ENCODE results near the gene GPR84. TPM values are rescaled to one million over a fixed set of nuclear protein-coding genes. Genes with fewer than 3 reads are reported as not detected.

GPR84 gene
- polyA plus RNA-seq, 3 donors, result 2.4 to 14.2 (median 5.6) TPM

- Histone ChIP-seq H2AFZ (ENCODE audit: insufficient read depth, low read depth, low read length, poor library complexity, severe bottlenecking) (no peak overlapping the region), H3K36me3 (replicated peaks in 1 of 2; ENCODE audit: control insufficient read depth in 1 of 2, insufficient read depth in 2 of 2, low read length in 2 of 2) (peaks cover 32 to 56% of the 10 kb centered on the region in 2 donors), H3K4me3 (replicated peaks in 1 of 3; ENCODE audit: low read depth in 2 of 3, low read length in 3 of 3) (no peak overlapping the region), H3K27ac (ENCODE audit: low read depth in 1 of 2, low read length in 2 of 2) (no peak overlapping the region), H4K20me1 (ENCODE audit: insufficient read depth, low read length) (no peaks in the 10 kb centered on the region), H3K79me2 (ENCODE audit: insufficient read depth, low read length) (no peaks in the 10 kb centered on the region), H3K9ac (ENCODE audit: insufficient read depth, low read length, poor library complexity, severe bottlenecking) (no peak overlapping the region), H3K4me1 (ENCODE audit: control insufficient read depth in 1 of 2, insufficient read depth in 2 of 2, low read length in 2 of 2) (peaks cover 7 to 16% of the 10 kb centered on the region in 2 donors), H3K4me2 (replicated peaks; ENCODE audit: extremely low read depth, low read length, poor library complexity, severe bottlenecking) (no peak overlapping the region), H3K9me3 (replicated peaks in 1 of 2; ENCODE audit: control insufficient read depth in 1 of 2, insufficient read depth in 1 of 2, low read length in 2 of 2) (no peaks in the 10 kb centered on the region), H3K27me3 (ENCODE audit: control insufficient read depth in 2 of 2, insufficient read depth in 2 of 2, low read length in 2 of 2) (no peaks in the 10 kb centered on the region)
- intact Hi-C loops (cut with micrococcal nuclease), result no loop called here
- H3K27ac Mint-ChIP-seq, result peak overlapping the region in 2 of 7 donors; percentile 32 to 46
- H3K9me3 Mint-ChIP-seq, result peaks cover 0 to 1% (median 0%) of the 10 kb centered on the region in 7 donors
- H3K36me3 Mint-ChIP-seq, result peaks cover 59 to 61% of the 10 kb centered on the region in 2 donors
- no peak for TF ChIP-seq CTCF (IDR thresholded peaks at IDR 0.05)
- 50% methylated on average over 1 of the region's 1 CpG for WGBS (ENCODE audit: insufficient coverage)
- H3K4me1 Mint-ChIP-seq, result peaks cover 21% of the 10 kb centered on the region
- peaks cover 7 to 11% (median 8%) of the 10 kb centered on the region in 3 donors for H3K27me3 Mint-ChIP-seq (ENCODE audit: low read depth in 3 of 3)
- no peak for DNase-seq
- H3K4me3 Mint-ChIP-seq, result no peak overlapping the region
Observed at GRCh38 chr12:54352891-54353874, 11.1 kb downstream of the GPR84 start.

GRCh38 chr12:54352022-54352531, 12.2 kb downstream of the GPR84 start:
- Histone ChIP-seq H3K27me3 (ENCODE audit: control insufficient read depth in 2 of 2, insufficient read depth in 2 of 2, low read length in 2 of 2) (no peaks in the 10 kb centered on the region), H3K4me3 (replicated peaks in 1 of 3; ENCODE audit: low read depth in 2 of 3, low read length in 3 of 3) (no peak overlapping the region), H3K4me2 (replicated peaks; ENCODE audit: extremely low read depth, low read length, poor library complexity, severe bottlenecking) (no peak overlapping the region), H3K36me3 (replicated peaks in 1 of 2; ENCODE audit: control insufficient read depth in 1 of 2, insufficient read depth in 2 of 2, low read length in 2 of 2) (peaks cover 43 to 67% of the 10 kb centered on the region in 2 donors), H3K79me2 (ENCODE audit: insufficient read depth, low read length) (no peaks in the 10 kb centered on the region), H3K27ac (ENCODE audit: low read depth in 1 of 2, low read length in 2 of 2) (no peak overlapping the region), H3K9ac (ENCODE audit: insufficient read depth, low read length, poor library complexity, severe bottlenecking) (no peak overlapping the region), H4K20me1 (ENCODE audit: insufficient read depth, low read length) (no peaks in the 10 kb centered on the region), H3K9me3 (replicated peaks in 1 of 2; ENCODE audit: control insufficient read depth in 1 of 2, insufficient read depth in 1 of 2, low read length in 2 of 2) (no peaks in the 10 kb centered on the region), H3K4me1 (ENCODE audit: control insufficient read depth in 1 of 2, insufficient read depth in 2 of 2, low read length in 2 of 2) (peaks cover 5 to 10% of the 10 kb centered on the region in 2 donors), H2AFZ (ENCODE audit: insufficient read depth, low read depth, low read length, poor library complexity, severe bottlenecking) (no peak overlapping the region)
- intact Hi-C loops (cut with micrococcal nuclease), result no loop called here
- H3K36me3 Mint-ChIP-seq, result peaks cover 70 to 72% of the 10 kb centered on the region in 2 donors
- H3K4me3 Mint-ChIP-seq, result no peak overlapping the region
- peaks cover 7 to 11% (median 8%) of the 10 kb centered on the region in 3 donors for H3K27me3 Mint-ChIP-seq (ENCODE audit: low read depth in 3 of 3)
- peaks cover 21% of the 10 kb centered on the region for H3K4me1 Mint-ChIP-seq
- WGBS (ENCODE audit: insufficient coverage), result 11% methylated on average over 8 of the region's 21 CpGs
- peaks cover 0 to 1% (median 0%) of the 10 kb centered on the region in 7 donors for H3K9me3 Mint-ChIP-seq
- peak overlapping the region in 5 of 7 donors; percentile 20 to 64 (median 60) for H3K27ac Mint-ChIP-seq
- no peak for DNase-seq
- TF ChIP-seq CTCF (IDR thresholded peaks at IDR 0.05), result no peak

Data from CD14-positive monocyte (primary cell).